Activated T-helper 1 cell treated with anti-CD3 and anti-CD28 coated beads, Interleukin-2, amount 50 U/mL, for 16 hours (primary cell): ENCODE data around the gene MAG.

Source experiments
- DNase-seq, 2 donors: peaks; one replicate each; pipeline ENCODE4 v3.0.0-alpha.2; 2020; ENCODE audit warnings: low read depth in 1 of 2, low spot score in 1 of 2

Gene MAG

GRCh38 chr19:35296644-35297514 is 4.9 kb downstream of the MAG start:
- DNase-seq = no peak

GRCh38 chr19:35297515-35297848 is 5.5 kb downstream of the MAG start:
- DNase-seq = no peak

- no peak for DNase-seq
These were observed 6.0 kb downstream of the MAG start for GRCh38 chr19:35297922-35298321.

- DNase-seq = no peak
These were observed 6.6 kb downstream of the MAG start for GRCh38 chr19:35298561-35298972.

- DNase-seq = no peak
These were observed 7.8 kb downstream of the MAG start for GRCh38 chr19:35299523-35300338.

- DNase-seq = no peak
These were observed 8.3 kb downstream of the MAG start for GRCh38 chr19:35300339-35300649.

- no peak for DNase-seq
These were observed 10.0 kb downstream of the MAG start for GRCh38 chr19:35301961-35302360.

- no peak for DNase-seq
These were observed 10.5 kb downstream of the MAG start for GRCh38 chr19:35302446-35302845.

- no peak for DNase-seq
These were observed 11.5 kb downstream of the MAG start for GRCh38 chr19:35303357-35303915.

- no peak for DNase-seq
These were observed 12.1 kb downstream of the MAG start for GRCh38 chr19:35304036-35304435.

- no peak for DNase-seq
These were observed 13.2 kb downstream of the MAG start for GRCh38 chr19:35305181-35305580.

- DNase-seq = no peak
These were observed 14.7 kb downstream of the MAG start for GRCh38 chr19:35306473-35307246.

GRCh38 chr19:35307931-35308330 is 16.0 kb downstream of the MAG start:
- DNase-seq = no peak

- DNase-seq = no peak
These were observed 16.9 kb downstream of the MAG start for GRCh38 chr19:35308910-35309309.

- no peak for DNase-seq
These were observed 17.7 kb downstream of the MAG start for GRCh38 chr19:35309481-35310279.

- DNase-seq = no peak
These were observed 18.4 kb downstream of the MAG start for GRCh38 chr19:35310331-35310730.

- no peak for DNase-seq
These were observed 19.0 kb downstream of the MAG start for GRCh38 chr19:35310811-35311465.

- no peak for DNase-seq
These were observed 20.1 kb downstream of the MAG start for GRCh38 chr19:35311901-35312665.

GRCh38 chr19:35313587-35313986 is 21.6 kb downstream of the MAG start:
- DNase-seq = no peak
